GM18520 (cell line): ENCODE data around the gene FBXW9.
"Not testable (repeated sequence)": the region's sequence is repeated elsewhere in the genome, so short reads cannot be mapped to it uniquely, and the experiment has no call there.

Experiments
- ATAC-seq: cut with Tn5 transposase; IDR thresholded peaks from one replicate; pipeline ENCODE4 v1.9.1; 2021; ENCODE audit not compliant: unreplicated experiment

Gene FBXW9

GRCh38 chr19:12715929-12716328 is 19.5 kb upstream of the FBXW9 start:
- no peak for ATAC-seq

GRCh38 chr19:12715102-12715501 is 18.7 kb upstream of the FBXW9 start:
- ATAC-seq = no peak

- not testable (repeated sequence) for ATAC-seq
These were observed 16.9 kb upstream of the FBXW9 start for GRCh38 chr19:12713304-12713703.

GRCh38 chr19:12712077-12712476 is 15.6 kb upstream of the FBXW9 start:
- not testable (repeated sequence) for ATAC-seq

DNA sequence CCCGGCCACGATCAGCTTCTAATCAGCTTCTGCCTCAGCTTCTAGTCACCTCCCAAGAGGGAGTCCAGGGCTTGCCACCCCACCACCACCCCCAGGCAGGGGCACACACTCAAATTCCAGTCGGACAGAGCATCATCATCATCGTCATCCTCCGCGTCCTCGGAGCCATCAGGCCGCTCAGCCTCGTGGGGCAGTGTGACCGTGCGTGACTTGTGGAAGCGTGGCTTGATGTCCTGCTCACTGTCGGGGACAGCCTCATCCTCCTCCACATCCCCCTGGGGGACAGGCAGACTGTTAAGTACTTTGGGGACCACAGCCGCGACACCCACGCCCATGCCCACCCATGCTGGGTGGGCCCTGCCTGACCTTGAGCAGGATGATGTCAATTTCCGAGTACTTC is 14.8 kb upstream of the FBXW9 start:
- no peak for ATAC-seq

DNA sequence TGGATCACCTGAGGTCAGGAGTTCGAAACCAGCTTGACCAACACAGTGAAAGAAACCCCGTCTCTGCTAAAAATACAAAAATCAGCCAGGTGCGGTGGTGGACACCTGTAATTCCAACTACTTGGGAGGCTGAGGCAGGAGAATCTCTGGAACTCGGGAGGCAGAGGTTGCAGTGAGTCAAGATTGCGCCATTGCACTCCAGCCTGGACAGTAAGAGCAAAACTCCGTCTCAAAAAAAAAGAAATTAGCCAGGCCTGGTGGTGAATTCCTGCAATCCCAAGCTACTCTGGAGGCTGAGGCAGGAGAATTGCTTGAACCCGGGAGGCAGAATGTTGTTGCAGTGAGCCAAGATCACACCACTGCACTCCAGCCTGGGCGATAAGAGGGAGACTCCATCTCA is 12.2 kb upstream of the FBXW9 start:
- ATAC-seq = no peak

- ATAC-seq = no peak
These were observed 9.9 kb upstream of the FBXW9 start for GRCh38 chr19:12706332-12706718.

DNA sequence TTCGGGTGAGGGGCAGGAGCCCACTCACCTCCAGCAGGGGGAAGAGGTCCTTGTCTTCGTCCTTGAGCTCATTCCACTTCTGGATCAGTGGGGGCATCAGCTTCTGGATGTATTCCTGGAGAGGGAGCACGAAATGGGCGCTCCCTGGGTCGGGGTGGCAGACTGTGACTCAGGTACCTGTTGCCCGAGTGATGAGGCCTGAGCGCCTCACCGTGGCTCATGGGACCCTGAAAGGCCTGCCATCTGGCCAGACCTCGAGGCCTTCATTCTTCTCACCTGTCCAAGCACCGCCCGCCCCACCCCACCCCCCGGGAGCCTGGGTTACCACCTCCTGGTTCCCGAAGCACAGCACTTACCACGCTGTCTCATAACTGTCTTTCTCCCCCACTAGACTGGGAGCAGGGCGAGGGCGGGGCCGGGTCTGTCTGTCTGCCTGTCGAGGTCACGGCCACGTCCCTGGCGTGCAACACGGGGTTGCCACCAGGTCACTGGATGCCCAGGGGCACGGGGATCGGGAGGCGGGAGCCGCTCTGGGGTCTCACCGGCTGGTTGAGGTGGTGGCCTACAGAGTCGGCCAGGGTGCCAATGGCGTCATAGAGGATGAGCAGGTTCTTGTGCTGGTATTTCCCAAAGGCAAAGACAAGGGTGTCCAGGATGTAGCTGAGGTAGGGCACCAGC is 9.4 kb upstream of the FBXW9 start:
- no peak for ATAC-seq

- no peak for ATAC-seq
These were observed 8.7 kb upstream of the FBXW9 start for GRCh38 chr19:12705169-12705568.

GRCh38 chr19:12703046-12703445 is 6.6 kb upstream of the FBXW9 start:
- no peak for ATAC-seq

GRCh38 chr19:12701596-12702282 is 5.3 kb upstream of the FBXW9 start:
- ATAC-seq = no peak

DNA sequence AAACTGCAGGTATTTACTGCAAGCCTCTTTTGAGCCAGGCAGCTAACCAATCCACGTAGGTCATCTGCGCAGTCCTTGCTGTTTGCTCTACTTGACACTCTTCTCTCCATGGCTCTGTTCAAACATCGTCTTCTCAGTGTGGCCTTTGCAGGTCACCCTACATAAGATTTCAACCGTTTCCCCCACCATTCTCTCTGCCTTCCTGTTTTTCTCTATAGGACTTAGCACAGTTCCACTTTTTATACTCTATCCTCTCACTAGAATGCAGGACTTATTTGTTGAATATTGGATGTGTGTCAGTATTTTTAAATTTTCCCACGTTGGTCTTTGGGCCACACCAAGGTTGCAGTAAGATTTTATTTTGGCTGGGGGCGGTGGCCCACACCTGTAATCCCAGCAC is 1.7 kb upstream of the FBXW9 start:
- ATAC-seq = no peak

- ATAC-seq = not testable (repeated sequence)
These were observed 994 bp upstream of the FBXW9 start for GRCh38 chr19:12697425-12697824.

- ATAC-seq = no peak
These were observed 450 bp downstream of the FBXW9 start for GRCh38 chr19:12695997-12696365.

GRCh38 chr19:12695514-12695913 is 917 bp downstream of the FBXW9 start:
- ATAC-seq = no peak

DNA sequence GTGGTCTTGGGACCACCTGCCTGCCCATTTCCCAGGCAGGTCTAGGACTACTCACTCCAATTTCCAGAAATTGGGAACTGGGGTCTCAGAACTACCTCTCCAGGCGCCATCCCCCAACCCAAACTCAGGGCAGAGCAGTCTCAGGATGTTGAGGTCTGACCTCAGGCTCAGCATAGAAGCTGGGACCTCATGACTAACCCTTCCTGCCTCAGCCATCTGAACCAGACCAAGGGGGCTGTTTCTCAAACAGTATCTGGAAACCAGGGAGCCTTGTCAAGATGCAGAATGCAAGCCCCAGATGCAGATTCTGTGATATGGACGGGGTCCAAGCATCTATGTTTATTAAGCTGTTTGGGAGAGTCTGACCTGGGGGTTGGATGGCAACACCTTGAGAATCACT is 1.3 kb downstream of the FBXW9 start:
- ATAC-seq = no peak

DNA sequence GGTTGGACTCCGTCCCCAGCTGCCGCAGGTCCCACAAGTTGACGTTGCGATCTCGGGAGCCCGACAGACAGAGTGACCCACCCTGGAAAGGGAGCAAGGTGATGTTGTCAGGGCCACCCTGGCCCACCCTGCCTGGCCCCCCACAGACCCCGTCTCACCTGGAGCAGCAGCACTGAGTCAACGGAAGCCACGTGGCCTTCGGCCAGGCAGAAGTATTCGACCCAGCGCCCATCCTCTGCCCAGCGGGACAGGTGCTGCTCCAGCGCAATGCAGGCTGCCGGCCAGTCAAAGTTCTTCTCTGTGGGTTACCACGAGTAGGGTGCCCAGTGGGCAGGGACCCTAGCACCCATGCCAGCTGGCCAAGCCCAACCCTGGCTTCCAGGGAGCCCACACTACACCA is 1.8 kb downstream of the FBXW9 start:
- ATAC-seq = no peak

DNA sequence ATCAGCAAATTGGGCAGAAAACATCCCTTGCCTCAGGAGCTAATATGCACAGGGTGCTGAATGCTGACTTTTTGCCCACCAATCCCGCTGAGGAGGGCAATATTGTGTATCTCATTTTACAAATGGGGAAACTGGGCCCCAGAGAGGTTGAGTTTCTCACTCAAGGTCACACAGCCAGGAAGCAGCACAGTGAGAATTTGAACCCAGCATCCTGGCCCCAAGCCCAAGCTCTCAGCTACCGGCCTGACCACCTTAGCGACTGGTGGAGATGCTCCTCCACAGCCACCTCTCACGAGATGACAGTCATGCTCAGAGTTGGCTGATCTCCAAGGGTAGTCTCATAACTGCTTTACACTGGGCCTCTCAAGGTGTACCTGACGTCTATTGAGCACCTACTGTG is 3.5 kb downstream of the FBXW9 start:
- no peak for ATAC-seq

GRCh38 chr19:12689581-12690216 is 6.7 kb downstream of the FBXW9 start:
- ATAC-seq = no peak

DNA sequence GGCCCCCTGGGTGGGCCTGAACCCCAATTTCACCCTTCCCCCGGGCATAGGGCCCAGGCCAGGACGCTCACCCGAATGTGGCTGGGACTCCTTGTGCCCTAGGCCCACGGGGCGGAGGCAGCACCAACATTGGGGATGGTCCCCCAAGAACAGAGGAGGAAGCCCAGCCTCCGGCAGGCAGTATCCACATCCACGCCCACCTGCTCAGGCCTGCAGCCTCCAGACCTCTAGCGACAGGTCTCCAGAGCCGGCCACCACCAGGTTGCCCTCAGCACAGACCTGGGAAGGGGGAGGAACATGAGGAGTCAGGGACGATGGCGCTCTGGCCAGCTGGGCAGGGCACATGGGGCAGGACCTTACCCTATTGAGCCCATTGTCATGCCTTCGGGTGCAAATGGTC is 7.4 kb downstream of the FBXW9 start:
- ATAC-seq = no peak

DNA sequence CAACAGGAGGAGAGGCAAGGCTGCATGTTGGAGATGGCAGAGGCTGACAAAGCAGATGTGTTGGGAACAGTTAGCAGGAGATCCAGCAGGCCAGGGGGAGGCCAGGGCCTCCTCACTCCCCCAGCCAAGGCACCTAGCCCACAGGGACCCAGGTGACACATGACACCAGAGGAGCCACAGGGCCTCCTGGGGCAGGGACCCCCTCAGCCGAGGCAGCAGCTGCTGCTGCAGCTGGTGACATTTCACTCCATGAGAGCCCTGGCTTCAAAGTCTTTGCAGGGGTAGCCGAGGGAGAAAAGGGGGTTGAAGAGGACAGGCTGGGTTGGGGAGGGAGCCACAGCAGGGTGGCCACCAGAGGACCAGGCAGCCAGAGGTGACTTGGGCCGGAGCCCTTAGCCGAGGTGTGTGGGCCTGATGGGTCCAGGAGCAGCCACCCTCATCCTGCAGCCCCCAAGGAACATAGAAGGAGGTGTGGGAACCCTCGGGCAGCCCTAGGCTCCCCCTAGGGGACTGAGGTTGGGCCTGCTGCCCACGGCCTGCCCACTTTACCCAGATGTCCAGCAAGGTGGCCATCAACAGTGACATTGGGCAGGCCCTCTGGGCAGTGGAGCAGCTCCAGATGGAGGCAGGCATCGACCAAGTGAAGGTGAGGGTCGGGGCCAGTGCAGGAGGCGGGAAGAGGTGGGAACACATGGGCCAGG is 8.8 kb downstream of the FBXW9 start, which contains the start of gene GNG14:
Gene GNG14 (plus strand): TSS at position 503 of the 701 bp plus-strand sequence. CDS start 51 bp downstream, at position 554.
- no peak for ATAC-seq

DNA sequence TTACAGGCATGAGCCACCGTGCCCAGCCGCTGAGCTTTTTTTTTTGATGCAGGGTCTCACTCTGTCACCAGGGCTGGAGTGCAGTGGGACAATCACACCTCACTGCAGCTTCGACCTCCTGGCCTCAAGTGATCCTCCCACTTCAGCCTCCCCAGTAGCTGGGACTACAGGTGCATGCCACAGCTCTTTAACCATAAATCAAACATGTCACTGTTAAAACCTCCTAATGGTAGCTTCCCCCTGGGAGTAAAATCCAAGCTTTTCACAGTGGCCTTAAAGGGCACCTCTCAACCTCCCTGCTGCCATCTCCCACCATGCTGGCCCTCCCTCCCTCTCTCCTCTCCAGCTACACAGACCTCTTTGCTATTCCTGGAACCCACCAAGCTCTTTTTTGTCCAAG is 10.6 kb downstream of the FBXW9 start:
- no peak for ATAC-seq
